ENCODE data around the gene SLIT1.

Gene SLIT1

GRCh38 chr10:97131666-97132065 lies 54.1 kb downstream of the SLIT1 start:
- DNase-seq (ENCODE audit: low spot score in 2 of 2) = no peak
- H3K27me3 Mint-ChIP-seq = peaks cover 8% of the 10 kb centered on the region
- H3K36me3 Mint-ChIP-seq = no peaks in the 10 kb centered on the region
- H3K4me3 Mint-ChIP-seq = no peak overlapping the region
- H3K27ac Mint-ChIP-seq = no peak overlapping the region
- no peak for ATAC-seq (ENCODE audit: low read depth)
- H3K9me3 Mint-ChIP-seq = no peaks in the 10 kb centered on the region
- no peaks in the 10 kb centered on the region for H3K4me1 Mint-ChIP-seq

DNA sequence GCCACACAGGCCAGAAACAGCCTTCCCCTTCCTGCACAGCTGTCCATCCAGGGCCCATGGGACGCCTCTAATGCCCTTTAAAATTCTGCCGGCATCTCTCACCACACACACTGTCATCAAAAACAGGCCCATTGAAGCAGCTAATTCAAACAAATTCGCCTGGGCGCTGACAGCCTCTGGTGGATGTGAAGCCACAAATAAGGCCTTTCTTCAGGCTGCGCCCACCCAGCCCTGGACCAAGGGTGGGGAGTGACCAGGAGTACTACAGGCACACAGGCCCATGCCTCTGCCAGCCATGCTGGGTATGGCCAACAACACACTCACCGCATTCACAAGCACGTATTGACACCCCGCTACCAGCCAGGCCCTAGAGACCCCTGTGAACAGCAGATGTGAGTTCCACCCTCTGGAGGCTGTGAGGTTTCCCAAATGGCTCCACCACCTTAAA lies 54.6 kb downstream of the SLIT1 start:
- no peaks in the 10 kb centered on the region for H3K4me1 Mint-ChIP-seq
- H3K36me3 Mint-ChIP-seq = no peaks in the 10 kb centered on the region
- DNase-seq (ENCODE audit: low spot score in 2 of 2) = no peak
- no peak overlapping the region for H3K27ac Mint-ChIP-seq
- no peaks in the 10 kb centered on the region for H3K9me3 Mint-ChIP-seq
- no peak overlapping the region for H3K4me3 Mint-ChIP-seq
- no peak for ATAC-seq (ENCODE audit: low read depth)
- peaks cover 8% of the 10 kb centered on the region for H3K27me3 Mint-ChIP-seq

- Mint-ChIP-seq H3K27me3 (peaks cover 4% of the 10 kb centered on the region), H3K4me1 (no peaks in the 10 kb centered on the region), H3K4me3 (no peak overlapping the region), H3K36me3 (no peaks in the 10 kb centered on the region), H3K9me3 (no peaks in the 10 kb centered on the region), H3K27ac (no peak overlapping the region)
- DNase-seq (ENCODE audit: low spot score in 2 of 2) (no peak), ATAC-seq (ENCODE audit: low read depth) (no peak)
Measured at GRCh38 chr10:97129666-97130065, 56.1 kb downstream of the SLIT1 start.

- Mint-ChIP-seq H3K9me3 (no peaks in the 10 kb centered on the region), H3K4me1 (no peaks in the 10 kb centered on the region), H3K27ac (no peak overlapping the region), H3K4me3 (no peak overlapping the region), H3K36me3 (no peaks in the 10 kb centered on the region), H3K27me3 (peaks cover 2% of the 10 kb centered on the region)
- ATAC-seq (ENCODE audit: low read depth) (no peak), DNase-seq (ENCODE audit: low spot score in 2 of 2) (no peak)
Measured at GRCh38 chr10:97128516-97129154, 57.1 kb downstream of the SLIT1 start.

DNA sequence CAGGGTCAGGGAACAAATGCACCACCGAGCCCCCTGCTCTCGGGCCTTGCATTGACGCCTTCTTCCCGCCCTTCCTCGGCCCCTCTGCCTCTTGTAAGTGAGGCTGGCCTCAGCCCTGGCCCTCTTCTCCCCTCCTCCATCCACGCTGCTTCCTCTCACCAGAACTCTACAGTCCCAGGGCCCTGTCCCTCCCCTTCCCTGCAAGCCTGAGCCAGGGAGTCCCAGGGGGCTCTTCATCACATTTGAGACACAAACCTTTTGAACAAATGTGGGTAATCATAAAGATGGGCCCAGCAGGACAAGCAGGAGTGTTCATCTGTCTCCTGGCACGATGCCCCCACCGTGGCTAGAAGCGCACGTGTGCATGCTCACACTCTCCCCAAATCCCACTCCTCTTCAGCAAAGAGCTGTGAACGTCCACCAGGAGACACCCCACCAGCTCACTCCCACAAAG lies 57.7 kb downstream of the SLIT1 start:
- no peak overlapping the region for H3K27ac Mint-ChIP-seq
- H3K4me1 Mint-ChIP-seq = no peaks in the 10 kb centered on the region
- peaks cover 2% of the 10 kb centered on the region for H3K27me3 Mint-ChIP-seq
- no peak overlapping the region for H3K4me3 Mint-ChIP-seq
- ATAC-seq (ENCODE audit: low read depth) (no peak), DNase-seq (ENCODE audit: low spot score in 2 of 2) (no peak)
- no peaks in the 10 kb centered on the region for H3K36me3 Mint-ChIP-seq
- no peaks in the 10 kb centered on the region for H3K9me3 Mint-ChIP-seq

- Mint-ChIP-seq H3K36me3 (no peaks in the 10 kb centered on the region), H3K27me3 (peaks cover 6% of the 10 kb centered on the region), H3K4me3 (no peak overlapping the region), H3K27ac (no peak overlapping the region), H3K4me1 (no peaks in the 10 kb centered on the region), H3K9me3 (no peaks in the 10 kb centered on the region)
- DNase-seq (ENCODE audit: low spot score in 2 of 2) (no peak), ATAC-seq (ENCODE audit: low read depth) (no peak)
Measured at GRCh38 chr10:97127509-97127908, 58.2 kb downstream of the SLIT1 start.

DNA sequence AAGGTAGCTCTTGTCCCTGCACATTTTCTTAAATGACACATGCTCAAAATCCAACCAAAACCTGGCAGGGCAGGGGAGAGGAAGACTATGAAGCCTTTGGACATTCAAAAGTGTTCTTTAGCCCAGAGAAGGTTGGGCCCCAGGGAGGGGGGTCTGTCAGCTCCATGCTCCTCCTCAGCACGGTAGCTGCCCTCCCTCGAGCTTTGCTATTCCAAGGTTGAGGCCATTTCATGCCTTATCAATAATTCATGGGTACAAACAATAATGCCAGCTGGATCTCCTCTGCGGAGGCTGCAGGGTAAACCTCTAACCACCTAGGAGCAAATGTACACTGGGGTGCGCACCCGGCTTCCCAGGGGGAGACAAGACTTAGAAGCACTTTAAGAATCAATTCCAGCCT lies 61.5 kb downstream of the SLIT1 start:
- no peak overlapping the region for H3K4me3 Mint-ChIP-seq
- H3K9me3 Mint-ChIP-seq = no peaks in the 10 kb centered on the region
- ATAC-seq (ENCODE audit: low read depth) (no peak), DNase-seq (ENCODE audit: low spot score in 2 of 2) (no peak)
- no peaks in the 10 kb centered on the region for H3K4me1 Mint-ChIP-seq
- no peaks in the 10 kb centered on the region for H3K36me3 Mint-ChIP-seq
- no peak overlapping the region for H3K27ac Mint-ChIP-seq
- H3K27me3 Mint-ChIP-seq = peaks cover 14% of the 10 kb centered on the region

DNA sequence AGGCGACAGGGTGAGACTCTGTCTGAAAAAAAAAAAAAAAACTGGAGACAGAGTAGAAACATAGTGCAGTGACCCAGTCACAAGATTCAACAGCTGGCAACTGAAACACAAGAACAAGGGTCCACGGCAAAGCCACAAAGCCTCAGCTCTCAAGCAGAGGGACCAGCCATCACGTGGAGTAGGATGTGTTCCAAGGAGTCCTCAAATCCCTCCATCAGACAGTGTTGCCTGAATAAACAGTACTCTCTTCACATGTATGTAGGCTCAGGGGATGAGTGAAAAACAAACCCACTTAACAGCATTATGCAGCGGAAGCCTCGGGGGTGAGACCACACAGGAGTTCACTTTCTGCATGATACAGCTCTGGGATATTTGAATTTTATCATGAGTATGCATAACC lies 62.0 kb downstream of the SLIT1 start:
- DNase-seq (ENCODE audit: low spot score in 2 of 2) = no peak
- H3K4me3 Mint-ChIP-seq = no peak overlapping the region

GRCh38 chr10:97121041-97121440 lies 64.7 kb downstream of the SLIT1 start:
- Mint-ChIP-seq H3K9me3 (no peaks in the 10 kb centered on the region), H3K4me3 (no peak overlapping the region), H3K27me3 (peaks cover 19% of the 10 kb centered on the region), H3K36me3 (no peaks in the 10 kb centered on the region), H3K4me1 (no peaks in the 10 kb centered on the region), H3K27ac (no peak overlapping the region)
- no peak for ATAC-seq (ENCODE audit: low read depth)
- no peak for DNase-seq (ENCODE audit: low spot score in 2 of 2)

More for the DNA sequence above, 62.0 kb downstream of the SLIT1 start:
- Mint-ChIP-seq H3K9me3 (no peaks in the 10 kb centered on the region), H3K27me3 (peaks cover 14% of the 10 kb centered on the region), H3K4me1 (no peaks in the 10 kb centered on the region), H3K27ac (no peak overlapping the region), H3K36me3 (no peaks in the 10 kb centered on the region)
- no peak for ATAC-seq (ENCODE audit: low read depth)

DNA sequence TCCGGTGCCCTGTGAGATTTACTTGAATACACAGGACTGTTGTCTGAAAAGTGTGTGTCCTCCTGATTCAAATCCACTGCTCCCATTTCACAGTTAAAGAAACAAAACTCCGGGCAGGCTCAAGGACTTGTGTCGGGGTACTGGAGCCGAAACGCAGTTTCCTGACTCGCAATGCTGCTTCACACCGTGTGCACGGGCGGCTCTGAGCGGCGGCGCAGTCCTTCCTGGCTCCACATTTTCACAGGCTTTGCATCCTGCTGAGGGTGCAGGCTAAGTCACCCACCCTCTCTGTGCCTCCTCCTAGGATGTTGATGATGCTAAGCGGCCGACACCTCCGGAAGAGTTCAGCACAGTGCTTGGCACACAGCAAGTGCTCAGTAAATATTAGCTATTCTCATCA lies 65.4 kb downstream of the SLIT1 start:
- Mint-ChIP-seq H3K27me3 (peaks cover 23% of the 10 kb centered on the region), H3K4me3 (no peak overlapping the region), H3K27ac (no peak overlapping the region), H3K36me3 (no peaks in the 10 kb centered on the region), H3K4me1 (no peaks in the 10 kb centered on the region), H3K9me3 (no peaks in the 10 kb centered on the region)
- ATAC-seq (ENCODE audit: low read depth) (no peak), DNase-seq (ENCODE audit: low spot score in 2 of 2) (no peak)

DNA sequence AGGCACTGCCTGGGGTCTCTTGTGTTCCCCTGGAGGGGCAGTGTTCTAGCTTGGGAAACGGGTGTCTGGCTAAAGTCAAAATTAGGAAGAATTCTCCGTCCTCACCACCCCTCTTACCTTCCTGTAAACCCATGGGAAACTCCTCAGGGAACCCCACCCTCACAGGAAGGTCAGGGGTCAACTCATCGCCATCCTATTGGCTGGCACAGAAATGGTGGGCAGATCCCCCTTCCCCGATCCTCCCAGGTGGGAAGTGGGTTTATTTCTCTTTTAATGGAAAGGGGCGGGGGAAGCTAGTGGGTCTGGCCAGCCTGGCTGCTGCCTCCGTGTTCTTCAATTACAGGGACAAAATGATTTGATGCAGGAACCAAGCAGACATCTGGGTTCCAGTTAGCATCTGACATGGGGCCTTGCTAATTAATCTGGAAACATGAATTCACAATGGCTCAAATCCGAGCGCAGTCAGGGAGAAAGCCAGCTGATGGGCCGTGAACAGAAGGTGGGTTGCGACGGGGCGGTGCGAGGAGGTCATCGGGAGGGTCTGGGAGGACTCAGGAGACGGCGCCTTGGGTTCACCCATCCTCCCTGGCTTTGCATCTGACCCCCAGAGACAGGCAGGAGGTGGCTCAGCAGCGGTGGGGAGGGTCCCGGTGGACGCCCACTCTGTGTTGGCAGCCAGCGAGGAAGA lies 66.6 kb downstream of the SLIT1 start:
- Mint-ChIP-seq H3K9me3 (no peaks in the 10 kb centered on the region), H3K27me3 (peaks cover 23% of the 10 kb centered on the region), H3K27ac (no peak overlapping the region), H3K4me3 (no peak overlapping the region), H3K4me1 (no peaks in the 10 kb centered on the region), H3K36me3 (no peaks in the 10 kb centered on the region)
- DNase-seq (ENCODE audit: low spot score in 2 of 2) = no peak
- ATAC-seq (ENCODE audit: low read depth) = no peak

- Mint-ChIP-seq H3K4me1 (no peaks in the 10 kb centered on the region), H3K27me3 (peaks cover 21% of the 10 kb centered on the region), H3K27ac (no peak overlapping the region), H3K9me3 (no peaks in the 10 kb centered on the region), H3K36me3 (no peaks in the 10 kb centered on the region), H3K4me3 (no peak overlapping the region)
- ATAC-seq (ENCODE audit: low read depth) (no peak), DNase-seq (ENCODE audit: low spot score in 2 of 2) (no peak)
Measured at GRCh38 chr10:97117372-97117771, 68.4 kb downstream of the SLIT1 start.

- Mint-ChIP-seq H3K27ac (no peak overlapping the region), H3K4me3 (no peak overlapping the region), H3K27me3 (peaks cover 22% of the 10 kb centered on the region), H3K4me1 (no peaks in the 10 kb centered on the region), H3K9me3 (no peaks in the 10 kb centered on the region), H3K36me3 (no peaks in the 10 kb centered on the region)
- ATAC-seq (ENCODE audit: low read depth) (no peak), DNase-seq (ENCODE audit: low spot score in 2 of 2) (no peak)
Measured at GRCh38 chr10:97116462-97117162, 69.1 kb downstream of the SLIT1 start.

DNA sequence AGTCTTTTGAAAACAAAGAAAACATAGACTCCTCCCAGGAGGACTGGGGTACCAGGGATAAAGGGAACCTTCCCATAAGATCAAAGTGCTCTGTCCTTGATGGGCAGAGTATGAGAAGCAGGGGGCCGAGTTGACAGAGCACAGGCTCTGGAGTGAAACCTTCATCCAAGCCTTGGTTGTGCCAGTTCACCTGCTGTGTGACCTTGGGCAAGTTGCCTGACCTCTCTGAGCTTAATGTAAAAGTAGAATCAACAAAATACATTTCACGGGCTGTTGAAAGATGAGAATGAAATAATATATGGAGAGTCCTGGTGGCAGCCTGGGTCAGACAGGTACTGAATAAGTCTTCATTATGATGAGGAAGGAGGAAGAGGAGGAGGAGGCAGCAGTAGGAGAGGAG lies 69.9 kb downstream of the SLIT1 start:
- no peaks in the 10 kb centered on the region for H3K4me1 Mint-ChIP-seq
- no peaks in the 10 kb centered on the region for H3K9me3 Mint-ChIP-seq
- no peak for ATAC-seq (ENCODE audit: low read depth)
- H3K36me3 Mint-ChIP-seq = no peaks in the 10 kb centered on the region
- no peak overlapping the region for H3K4me3 Mint-ChIP-seq
- H3K27me3 Mint-ChIP-seq = peaks cover 16% of the 10 kb centered on the region
- H3K27ac Mint-ChIP-seq = no peak overlapping the region
- DNase-seq (ENCODE audit: low spot score in 2 of 2) = no peak
